ENCODE data around the gene PTPRF. TPM values are rescaled to one million over a fixed set of nuclear protein-coding genes. Genes with fewer than 3 reads are reported as not detected.

PTPRF gene
- total RNA-seq, 1 donor from 2014 or later: 2.9 TPM

DNA sequence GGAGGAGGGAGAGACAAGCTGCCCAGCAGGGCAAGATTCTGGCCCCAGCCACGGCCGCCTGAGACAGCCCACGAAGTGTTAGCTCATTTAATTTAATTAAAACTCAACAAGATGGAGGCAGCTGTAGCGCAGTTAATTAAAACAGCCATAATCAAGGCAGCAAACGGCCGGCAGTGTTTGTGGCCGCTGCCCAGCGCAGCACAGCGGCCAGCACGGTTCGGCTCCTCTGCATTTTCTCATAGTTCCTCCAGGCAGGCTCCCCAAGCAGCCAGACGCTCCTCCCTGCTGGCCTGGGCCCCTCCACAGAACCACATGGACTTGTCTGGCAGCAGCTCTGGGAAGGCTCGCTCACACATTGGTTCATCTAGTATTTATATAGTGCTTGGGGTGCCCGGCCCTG, 40.0 kb downstream of the PTPRF start:
- Histone ChIP-seq H3K27me3 (ENCODE audit: low read depth) (no peaks in the 10 kb centered on the region), H3K9me3 (replicated peaks) (no peaks in the 10 kb centered on the region), H3K4me1 (peaks cover 13% of the 10 kb centered on the region), H3K36me3 (no peaks in the 10 kb centered on the region), H3K27ac (replicated peaks) (no peak overlapping the region), H3K4me3 (no peak overlapping the region)
- TF ChIP-seq CTCF (IDR thresholded peaks at IDR 0.05; ENCODE audit: borderline replicate concordance): no peak
- no peak for DNase-seq
- intact Hi-C loops (cut with micrococcal nuclease): no loop called here

DNA sequence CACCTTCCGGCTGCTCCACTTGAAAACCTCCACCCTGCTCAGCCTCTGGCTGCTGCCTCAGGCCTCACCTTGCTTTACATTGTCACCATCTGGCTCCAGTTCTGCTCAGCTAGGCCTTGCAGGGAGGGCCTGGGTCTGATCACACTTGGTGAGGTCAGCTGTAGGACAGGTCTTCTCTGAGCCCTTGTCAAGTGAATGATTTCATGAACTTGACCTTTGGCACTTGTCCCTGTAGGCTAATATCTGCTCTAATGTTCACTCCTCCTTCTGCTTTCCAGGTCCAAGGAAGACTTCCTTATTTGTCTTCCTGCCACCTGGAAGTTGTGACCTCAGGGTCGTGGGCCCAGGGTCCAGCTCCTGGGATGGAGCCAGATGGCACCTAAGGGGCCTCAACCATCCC, 41.4 kb downstream of the PTPRF start:
- no peak for TF ChIP-seq CTCF (IDR thresholded peaks at IDR 0.05; ENCODE audit: borderline replicate concordance)
- Histone ChIP-seq H3K36me3 (no peaks in the 10 kb centered on the region), H3K9me3 (replicated peaks) (no peaks in the 10 kb centered on the region), H3K4me1 (peaks cover 6% of the 10 kb centered on the region), H3K4me3 (no peak overlapping the region), H3K27ac (replicated peaks) (no peak overlapping the region), H3K27me3 (ENCODE audit: low read depth) (no peaks in the 10 kb centered on the region)
- intact Hi-C loops (cut with micrococcal nuclease): no loop called here
- DNase-seq: no peak

DNA sequence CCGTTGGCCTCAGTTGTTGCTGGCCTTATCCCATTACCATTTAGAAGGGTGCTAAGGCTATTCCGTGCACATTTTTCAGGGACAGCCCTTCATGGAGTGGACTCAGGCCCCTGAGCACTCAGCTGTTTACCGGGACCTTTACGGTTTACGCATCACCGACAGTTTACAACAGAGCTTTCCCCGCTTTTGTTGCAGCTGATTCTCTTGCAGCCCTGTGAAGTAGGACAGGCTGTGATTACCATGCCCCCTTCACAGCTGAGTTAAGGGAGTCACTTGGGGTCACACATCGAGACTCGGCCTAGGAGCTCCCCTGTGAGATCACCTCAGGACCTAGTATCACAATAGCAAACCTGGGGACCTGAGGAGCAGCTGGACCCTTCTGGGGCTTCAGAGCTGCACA, 41.9 kb downstream of the PTPRF start:
- no peaks in the 10 kb centered on the region for H3K9me3 ChIP-seq (replicated peaks)
- no peak for TF ChIP-seq CTCF (IDR thresholded peaks at IDR 0.05; ENCODE audit: borderline replicate concordance)
- H3K36me3 ChIP-seq: no peaks in the 10 kb centered on the region
- H3K27me3 ChIP-seq (ENCODE audit: low read depth): no peaks in the 10 kb centered on the region
- DNase-seq: no peak
- peaks cover 6% of the 10 kb centered on the region for H3K4me1 ChIP-seq
- no peak overlapping the region for H3K4me3 ChIP-seq
- no peak overlapping the region for H3K27ac ChIP-seq (replicated peaks)
- intact Hi-C loops (cut with micrococcal nuclease): no loop called here

DNA sequence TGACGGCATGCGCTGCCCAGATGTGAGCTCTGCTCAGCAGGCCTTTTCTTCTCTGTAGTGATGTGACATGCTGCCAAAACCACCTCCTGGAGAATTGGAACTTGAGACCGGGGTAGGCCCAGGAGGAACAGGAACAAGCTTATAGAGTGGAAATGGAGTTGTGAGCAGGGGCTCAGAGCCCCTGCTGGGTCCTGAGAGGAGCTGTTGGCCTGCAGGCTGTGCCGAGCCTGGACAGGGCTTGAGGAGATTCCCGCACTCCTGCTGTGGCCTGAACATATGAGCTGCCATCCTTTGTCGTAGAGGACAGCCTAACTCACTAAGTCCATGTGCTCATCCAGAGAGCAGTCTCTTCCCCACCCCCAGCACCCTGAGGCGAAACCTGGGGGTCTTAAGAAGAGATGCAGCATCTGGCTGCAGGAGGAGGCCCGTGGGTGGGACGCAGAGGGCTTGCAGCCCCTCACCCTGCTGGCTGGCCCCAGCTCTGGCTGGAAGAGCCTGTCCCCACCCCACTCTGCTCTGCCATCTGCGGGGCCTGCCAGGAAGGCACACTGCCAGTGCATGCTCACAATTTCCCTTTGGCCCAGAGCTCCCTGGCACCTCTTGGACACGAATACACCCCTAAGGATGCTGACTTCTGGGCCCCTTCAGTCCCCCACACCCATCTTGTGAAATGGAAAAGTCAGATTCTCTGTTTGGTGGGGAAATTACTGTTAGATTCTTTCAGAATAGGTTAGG, 42.5 kb downstream of the PTPRF start:
- DNase-seq: peak; percentile 36
- Histone ChIP-seq H3K9me3 (replicated peaks) (no peaks in the 10 kb centered on the region), H3K4me1 (peaks cover 6% of the 10 kb centered on the region), H3K4me3 (no peak overlapping the region), H3K27ac (replicated peaks) (no peak overlapping the region), H3K36me3 (no peaks in the 10 kb centered on the region), H3K27me3 (ENCODE audit: low read depth) (no peaks in the 10 kb centered on the region)
- no peak for TF ChIP-seq CTCF (IDR thresholded peaks at IDR 0.05; ENCODE audit: borderline replicate concordance)
- intact Hi-C loops (cut with micrococcal nuclease): no loop called here

- H3K4me3 ChIP-seq: no peak overlapping the region
- intact Hi-C loops (cut with micrococcal nuclease): no loop called here
- TF ChIP-seq CTCF (IDR thresholded peaks at IDR 0.05; ENCODE audit: borderline replicate concordance): no peak
- DNase-seq: no peak
- no peak overlapping the region for H3K27ac ChIP-seq (replicated peaks)
- no peaks in the 10 kb centered on the region for H3K36me3 ChIP-seq
- no peaks in the 10 kb centered on the region for H3K27me3 ChIP-seq (ENCODE audit: low read depth)
- H3K4me1 ChIP-seq: peaks cover 6% of the 10 kb centered on the region
- H3K9me3 ChIP-seq (replicated peaks): no peaks in the 10 kb centered on the region
These were observed 45.8 kb downstream of the PTPRF start for GRCh38 chr1:43576521-43576920.
